Fibroblast of villous mesenchyme (primary cell): ENCODE results near the gene SWAP70. TPM values are rescaled to one million over a fixed set of nuclear protein-coding genes. Genes with fewer than 3 reads are reported as not detected.

Experiments used
- DNase-seq: peaks from one replicate; pipeline ENCODE4 v3.0.0-alpha.2; 2010; ENCODE audit warnings: low read depth
- H3K4me3 ChIP-seq: 2 replicates; pipeline ENCODE4 v1.5.1; 2011; ENCODE audit warnings: low read depth, mild to moderate bottlenecking, low read length
- CTCF ChIP-seq: IDR thresholded peaks from 2 replicates; pipeline ENCODE4 v1.5.1; 2012; ENCODE audit warnings: low read depth, mild to moderate bottlenecking, low read length; ENCODE audit not compliant: insufficient read depth
- total RNA-seq: library from RNA; depleted of rRNA; stranded (reverse); fragments of >200 nt; gene quantifications from 2 replicates; pipeline ENCODE4 v1.2.3, GENCODE V29; 2012

The SWAP70 gene
- total RNA-seq, 1 donor: 63.0 TPM

DNA sequence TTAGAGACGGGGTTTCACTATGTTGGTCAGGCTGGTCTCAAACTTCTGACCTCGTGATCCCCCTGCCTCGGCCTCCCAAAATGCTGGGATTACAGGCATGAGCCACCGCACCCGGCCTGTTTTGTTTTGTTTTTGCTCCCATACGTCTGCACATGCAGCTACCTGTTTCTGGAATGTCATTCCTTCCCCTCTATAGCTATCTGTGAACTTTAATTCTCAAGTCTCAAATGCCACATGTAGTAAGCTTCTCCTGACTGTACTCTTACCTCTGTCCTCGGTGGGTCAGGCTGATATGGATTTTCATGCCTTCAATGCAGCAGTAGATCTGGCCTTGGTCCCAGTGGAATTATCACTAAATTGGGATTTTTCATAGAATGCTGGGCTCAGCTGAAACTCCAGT, 12.4 kb upstream of the SWAP70 start:
- no peak overlapping the region for H3K4me3 ChIP-seq
- no peak for TF ChIP-seq CTCF
- DNase-seq: no peak

DNA sequence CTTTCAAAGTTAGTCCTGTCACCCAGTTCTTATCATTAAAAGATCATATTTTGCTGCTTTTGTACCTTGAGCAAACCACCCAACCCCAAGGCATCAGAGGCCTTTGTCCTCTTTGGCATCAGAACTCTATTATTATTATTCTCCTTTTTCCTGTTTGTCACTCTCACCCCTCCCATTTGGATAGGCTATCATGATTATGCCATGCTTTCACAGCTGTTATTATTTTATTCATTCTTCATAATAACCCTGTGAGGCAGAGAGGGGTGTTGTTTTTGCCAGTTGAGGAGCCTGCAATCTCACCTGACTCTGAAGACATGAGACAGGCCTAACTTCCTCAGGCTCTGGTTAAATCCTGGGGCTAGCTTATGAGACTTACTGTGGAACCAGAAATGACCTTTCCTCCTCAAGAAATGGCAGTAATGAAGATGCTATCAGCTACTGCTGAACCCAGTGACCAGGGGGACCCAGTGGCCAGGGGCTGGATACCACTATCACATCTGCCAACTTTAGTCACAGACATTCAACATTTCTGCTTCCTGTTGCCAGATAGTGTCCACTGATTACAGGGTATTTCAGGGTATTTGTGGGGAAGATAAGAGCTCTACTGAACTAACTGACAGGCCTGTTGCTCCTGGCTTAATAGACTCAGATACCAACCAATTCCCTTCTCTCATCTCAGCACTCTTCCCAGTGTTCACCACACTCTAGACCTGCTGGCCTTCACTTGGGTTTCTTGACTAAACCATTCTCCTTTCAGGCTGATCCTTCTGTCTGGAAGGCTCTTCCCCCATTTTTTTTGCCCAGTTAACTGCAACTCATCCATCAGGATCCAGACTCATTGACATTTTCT, 11.8 kb upstream of the SWAP70 start:
- no peak for DNase-seq
- no peak overlapping the region for H3K4me3 ChIP-seq
- no peak for TF ChIP-seq CTCF

DNA sequence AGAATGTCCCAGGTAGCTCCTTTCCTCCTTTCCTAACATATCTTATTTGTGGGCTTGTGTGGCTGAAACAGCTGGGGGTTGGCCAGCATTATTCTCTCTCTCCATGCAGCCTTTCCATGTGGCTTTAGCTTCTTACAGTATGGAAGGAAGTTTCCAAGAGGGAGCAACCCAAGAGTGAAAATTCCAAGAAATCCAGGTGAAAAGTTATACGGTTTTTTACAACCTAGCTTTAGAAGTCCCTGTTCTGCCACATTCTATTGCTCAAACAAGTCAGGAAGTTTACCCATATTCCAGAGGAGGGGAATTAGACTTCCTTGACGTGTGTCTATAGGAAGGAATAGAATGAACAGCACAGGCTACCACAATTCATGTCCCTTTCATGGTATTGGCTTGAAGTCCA, 10.0 kb upstream of the SWAP70 start:
- DNase-seq: no peak
- no peak overlapping the region for H3K4me3 ChIP-seq
- no peak for TF ChIP-seq CTCF

DNA sequence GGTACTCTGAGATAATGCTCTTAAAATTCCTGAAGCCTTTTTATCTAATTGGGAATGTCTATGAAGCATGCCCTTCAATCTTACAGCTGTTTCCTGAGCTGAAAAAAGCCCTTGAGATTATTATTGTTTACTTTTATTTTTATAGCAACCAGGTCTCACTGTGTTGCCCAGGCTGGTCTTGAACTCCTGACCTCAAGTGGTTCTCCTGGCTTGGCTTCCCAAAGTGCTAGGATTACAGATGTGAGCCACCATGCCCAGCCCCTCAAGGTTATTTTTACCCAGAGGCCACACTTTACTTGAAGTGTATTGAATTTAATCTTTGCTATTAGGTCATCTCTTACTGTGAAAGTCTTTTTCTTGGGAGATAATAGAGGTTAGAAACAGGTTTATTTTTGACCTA, 7.0 kb upstream of the SWAP70 start:
- peak; percentile 32 for DNase-seq
- TF ChIP-seq CTCF: no peak
- no peak overlapping the region for H3K4me3 ChIP-seq

- TF ChIP-seq CTCF: no peak
- no peak for DNase-seq
- H3K4me3 ChIP-seq: no peak overlapping the region
These were observed 6.3 kb upstream of the SWAP70 start for GRCh38 chr11:9657531-9657930.

GRCh38 chr11:9660886-9661285, 3.0 kb upstream of the SWAP70 start:
- no peak overlapping the region for H3K4me3 ChIP-seq
- TF ChIP-seq CTCF: no peak
- no peak for DNase-seq

GRCh38 chr11:9662273-9662672, 1.6 kb upstream of the SWAP70 start:
- TF ChIP-seq CTCF: no peak
- no peak for DNase-seq

More at GRCh38 chr11:9662273-9662672, 1.6 kb upstream of the SWAP70 start:
- no peak overlapping the region for H3K4me3 ChIP-seq
